CD4-positive, alpha-beta T cell treated with Interleukin-17A for 1 hour (primary cell): Measurements from ENCODE around the gene MAD1L1.
A peak's percentile ranks its signal among the peaks of the same experiment; 100 is the strongest.
"Not testable (repeated sequence)": the region's sequence is repeated elsewhere in the genome, so short reads cannot be mapped to it uniquely, and the experiment has no call there.

Experiments
- DNase-seq: peaks from one replicate; pipeline ENCODE4 v3.0.0-alpha.2; 2020

The MAD1L1 gene

DNA sequence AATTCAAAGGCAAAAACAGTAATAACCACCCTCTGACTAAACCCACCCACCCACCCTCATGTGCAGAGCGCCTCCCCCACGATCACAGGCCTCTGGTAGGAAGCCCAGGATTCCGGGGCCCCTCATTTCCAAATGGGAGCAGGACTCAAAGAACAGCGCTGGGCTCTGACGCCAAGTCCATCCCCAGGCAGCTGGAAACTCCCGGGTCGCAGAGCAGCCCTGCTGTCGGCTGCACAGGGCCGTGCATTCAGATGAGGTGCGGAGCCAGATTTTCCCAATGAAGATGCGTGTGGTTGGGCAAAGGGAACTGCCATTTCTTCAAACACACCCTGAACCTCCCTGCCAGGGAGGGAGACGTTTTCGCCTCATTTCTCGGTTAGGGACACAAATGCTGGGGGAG is 152.3 kb downstream of the MAD1L1 start:
- DNase-seq = no peak

DNA sequence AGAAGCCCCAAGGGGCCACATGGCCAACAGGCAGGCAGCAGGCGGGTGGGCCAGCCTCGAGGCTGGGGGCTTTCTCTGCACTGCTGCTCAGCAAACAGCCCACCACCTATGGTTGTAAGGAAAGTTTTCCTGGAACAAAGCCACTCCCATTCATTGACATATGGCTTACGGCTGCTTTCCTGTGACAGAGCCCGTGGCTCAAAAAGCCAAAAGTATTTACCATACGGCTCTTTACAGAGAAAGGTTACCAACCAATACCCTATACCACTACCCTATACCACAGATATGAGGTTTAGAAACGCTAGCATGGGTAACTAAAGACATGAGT is 152.7 kb downstream of the MAD1L1 start:
- no peak for DNase-seq

DNA sequence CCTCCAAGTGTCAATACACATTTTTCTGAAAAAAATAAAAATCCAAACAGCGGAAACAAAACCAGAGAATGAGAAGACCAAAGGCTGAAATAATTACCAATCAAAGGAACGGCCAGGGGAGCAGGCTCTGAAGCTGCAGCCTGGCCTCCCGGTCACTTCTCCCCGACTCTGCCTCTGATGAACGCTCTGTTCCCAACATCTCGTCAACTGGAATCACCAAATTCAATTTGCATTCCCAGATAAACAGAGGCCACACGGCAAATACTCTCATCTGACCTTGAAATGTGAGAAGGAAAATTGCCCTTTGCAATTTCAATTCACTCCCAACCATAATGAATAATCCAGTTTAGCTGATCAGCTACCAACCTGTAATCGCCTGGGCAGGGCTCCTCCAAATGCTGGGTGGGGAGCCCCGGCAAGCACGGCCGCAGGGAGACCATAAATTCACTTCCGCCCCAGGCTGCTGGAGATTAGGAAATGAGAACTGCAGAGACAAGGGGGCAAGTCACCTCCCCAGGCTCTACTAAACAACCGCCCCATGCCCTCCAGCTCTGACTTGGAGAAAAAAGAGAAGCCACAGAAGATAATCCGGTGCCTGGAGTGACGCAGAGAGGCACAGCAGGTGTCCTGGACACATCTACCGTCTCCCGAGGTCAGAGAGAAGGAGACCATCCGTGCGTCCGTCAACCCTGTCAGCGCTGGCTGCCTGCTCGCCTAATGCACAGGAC is 153.2 kb downstream of the MAD1L1 start:
- DNase-seq = no peak

DNA sequence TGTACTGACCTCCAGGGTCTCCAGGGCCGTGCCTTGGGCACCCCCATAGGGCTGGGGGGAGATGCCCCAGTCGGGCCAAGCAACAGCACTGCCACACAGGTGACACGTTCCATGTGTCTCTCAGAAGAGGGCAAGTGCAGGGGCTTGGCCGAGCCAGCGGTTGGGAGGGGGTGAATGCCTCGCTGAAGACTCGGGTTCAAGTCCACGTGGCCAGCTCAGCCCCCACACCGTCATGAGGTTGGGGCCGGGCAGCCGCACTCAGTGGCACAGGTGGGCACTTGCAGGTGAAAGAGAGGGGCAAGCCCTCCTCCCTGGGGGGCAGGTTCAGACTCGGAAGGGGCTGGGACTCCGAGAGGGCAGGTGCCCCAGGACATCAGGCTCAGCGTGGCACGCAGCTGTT is 153.8 kb downstream of the MAD1L1 start:
- DNase-seq = no peak

DNA sequence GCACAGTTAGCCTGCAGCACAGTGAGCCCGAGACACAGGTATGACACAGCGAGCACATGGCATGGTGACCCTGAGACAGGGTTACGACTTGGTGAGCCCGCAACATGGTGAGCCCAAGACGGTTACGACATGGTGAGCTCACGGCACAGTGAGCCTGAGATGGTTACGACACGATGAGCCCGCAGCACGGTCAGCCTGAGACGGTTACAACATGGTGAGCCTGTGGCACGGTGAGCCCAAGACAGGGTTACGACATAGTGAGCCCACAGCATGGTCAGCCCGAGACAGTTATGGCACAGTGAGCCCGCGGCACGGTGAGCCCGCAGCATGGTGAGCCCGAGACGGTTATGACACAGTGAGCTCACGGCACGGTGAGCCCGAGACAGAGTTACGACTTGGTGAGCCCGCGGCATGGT is 156.1 kb downstream of the MAD1L1 start:
- DNase-seq = no peak

DNA sequence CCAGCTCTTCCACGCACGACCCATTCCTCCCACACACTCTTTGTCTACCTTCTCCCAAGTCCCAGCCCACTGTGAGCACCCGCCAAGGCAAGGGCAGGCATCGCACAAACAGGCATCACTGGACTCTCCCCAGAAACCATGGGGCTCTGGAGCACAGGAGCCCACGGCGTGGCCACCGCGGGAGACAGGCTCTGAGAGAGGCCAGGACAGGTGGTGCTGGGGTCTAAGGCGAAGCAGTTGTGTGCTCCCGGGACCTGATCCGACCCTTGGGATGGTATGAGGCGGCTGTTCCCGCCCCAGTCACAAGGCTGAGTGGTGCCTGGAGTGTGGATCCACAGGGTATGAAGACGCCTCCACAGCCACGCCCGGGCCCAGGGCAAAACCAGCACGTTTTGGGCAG is 156.9 kb downstream of the MAD1L1 start:
- DNase-seq = no peak

DNA sequence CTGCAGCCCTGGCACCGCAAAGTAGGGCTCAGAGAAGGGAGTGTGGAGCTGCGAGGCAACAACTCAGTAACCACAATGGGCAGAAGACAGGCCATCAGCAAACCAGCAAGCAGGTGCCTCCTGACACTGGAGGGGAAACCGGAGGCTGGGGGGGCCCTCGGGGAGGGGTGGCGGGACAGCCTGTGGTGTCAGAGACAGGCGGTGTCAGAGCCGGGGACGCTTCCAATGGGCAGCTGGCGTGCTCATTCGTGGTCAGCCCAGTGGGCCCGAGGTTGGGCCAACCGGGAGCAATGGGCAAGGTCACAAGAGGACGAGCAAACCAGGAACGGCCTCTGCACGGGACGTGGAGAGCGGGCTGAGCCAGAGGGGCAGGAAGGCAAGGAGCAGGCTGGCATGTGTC is 158.1 kb downstream of the MAD1L1 start:
- DNase-seq = no peak

DNA sequence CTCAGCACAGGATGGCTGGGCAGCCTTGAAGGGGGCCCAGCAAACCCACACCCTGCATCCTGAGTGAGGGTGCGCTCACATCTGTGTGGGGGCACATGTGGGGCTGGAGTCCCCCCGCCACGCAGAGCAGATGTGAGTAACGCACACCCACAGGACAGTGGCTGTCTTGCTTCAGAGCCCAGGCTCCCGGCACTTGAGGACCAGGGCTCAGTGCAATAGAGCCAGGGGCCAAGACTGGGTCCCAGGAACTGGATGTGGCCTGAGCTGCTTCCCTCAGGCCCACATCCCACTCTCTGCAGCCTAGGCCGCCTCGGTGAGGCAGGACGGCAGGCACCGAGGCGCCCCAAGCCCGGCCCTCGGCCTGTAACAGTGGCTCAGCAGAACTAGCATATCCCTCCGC is 159.9 kb downstream of the MAD1L1 start:
- no peak for DNase-seq

DNA sequence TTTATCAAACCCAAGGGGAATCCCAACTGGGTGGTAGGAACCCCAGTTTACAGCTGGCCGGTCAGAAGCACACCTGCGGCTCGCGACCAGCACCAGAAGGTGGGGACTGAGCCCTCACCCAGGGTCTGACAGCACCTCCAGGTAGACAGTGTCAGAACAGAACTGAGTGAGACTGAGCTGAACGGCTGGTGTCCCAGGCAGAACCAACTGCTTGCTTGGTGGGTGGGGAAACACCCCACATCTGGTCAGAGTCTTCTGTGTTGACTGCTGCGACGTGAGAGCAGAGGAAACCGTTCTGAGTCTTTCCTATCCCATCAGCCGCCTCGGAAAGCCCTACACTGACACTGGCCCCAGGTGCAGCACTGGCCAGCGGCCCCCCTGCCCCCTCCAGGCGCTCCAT is 160.7 kb downstream of the MAD1L1 start:
- no peak for DNase-seq

DNA sequence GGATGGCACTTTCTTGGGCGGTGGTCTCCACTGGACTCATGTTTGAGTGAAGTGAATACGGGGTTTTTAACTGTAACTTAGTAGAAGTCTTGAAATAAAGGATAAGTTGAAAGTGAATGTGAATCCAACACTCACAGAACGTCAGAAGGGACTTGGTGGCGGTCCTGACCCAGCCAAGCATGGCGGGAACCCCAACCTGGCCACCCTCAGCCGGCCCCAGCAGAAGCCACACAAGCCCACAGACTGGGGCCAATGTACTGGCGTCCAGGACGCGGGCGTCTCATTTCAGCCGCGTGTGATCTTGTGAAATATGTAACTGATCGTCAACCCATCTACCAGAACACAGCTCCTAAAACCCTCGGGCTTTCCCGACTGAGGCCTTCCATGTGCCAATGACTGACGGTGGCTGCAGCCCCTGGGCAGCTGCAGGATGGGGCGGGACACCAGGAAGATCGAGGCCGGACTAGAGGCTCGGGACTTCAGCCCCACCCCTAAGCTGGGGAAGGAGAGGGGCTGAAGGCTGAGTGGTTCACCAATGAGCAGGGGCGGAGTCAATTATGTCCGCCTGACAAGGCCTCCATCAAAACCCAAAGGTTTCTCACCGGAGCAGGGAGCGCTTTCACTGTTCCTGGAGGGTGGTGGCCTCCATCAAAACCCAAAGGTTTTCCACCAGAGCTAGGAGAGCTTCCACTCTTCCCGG is 161.5 kb downstream of the MAD1L1 start:
- DNase-seq = no peak

DNA sequence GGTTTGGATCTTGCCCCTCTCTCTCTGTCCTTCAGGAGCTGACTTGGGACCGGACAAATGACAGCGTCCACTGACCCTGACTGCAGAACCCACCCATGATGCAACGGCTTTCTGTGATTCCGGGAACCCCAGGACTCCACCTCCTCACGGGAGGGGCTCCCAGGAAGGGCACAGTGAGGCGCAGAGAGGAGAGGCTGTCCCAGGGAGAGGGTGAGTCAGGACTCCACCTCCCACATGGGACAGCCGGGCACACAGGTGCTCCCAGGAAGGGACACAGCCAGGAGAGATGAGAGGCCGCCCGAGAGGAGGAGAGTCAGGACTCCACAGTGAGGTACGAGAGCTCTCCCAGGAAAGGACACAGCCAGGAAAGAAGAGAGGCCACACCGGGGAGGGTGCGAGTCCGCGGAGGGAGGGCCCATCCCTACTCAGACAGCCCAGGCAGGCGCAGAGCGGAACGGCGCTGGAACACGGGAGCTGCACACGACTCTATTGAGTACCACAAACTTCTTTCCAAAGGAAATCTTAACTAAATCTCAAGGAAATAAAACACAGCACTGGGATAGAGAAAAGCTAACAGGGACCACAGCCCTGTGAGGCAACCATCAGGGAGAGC is 162.5 kb downstream of the MAD1L1 start:
- DNase-seq = no peak

DNA sequence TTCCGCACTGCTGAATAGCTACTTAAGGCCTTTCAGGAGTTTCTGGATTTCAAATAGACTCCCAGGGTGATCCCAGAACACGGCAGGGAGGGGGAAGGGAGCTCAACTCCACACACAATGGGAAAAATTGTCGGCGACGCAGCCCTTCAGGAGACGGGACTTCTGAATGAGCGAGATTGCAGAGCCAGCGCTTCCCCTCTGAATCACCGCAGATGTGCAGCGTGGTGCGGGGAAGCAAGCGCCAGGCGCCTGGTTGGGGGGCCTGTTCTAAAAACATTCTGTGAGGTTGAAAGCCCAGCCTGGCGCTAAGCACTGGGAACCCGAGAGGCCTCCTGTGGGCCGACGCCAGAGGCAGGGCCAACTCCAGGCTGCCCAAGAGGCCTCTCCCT is 163.3 kb downstream of the MAD1L1 start:
- no peak for DNase-seq

DNA sequence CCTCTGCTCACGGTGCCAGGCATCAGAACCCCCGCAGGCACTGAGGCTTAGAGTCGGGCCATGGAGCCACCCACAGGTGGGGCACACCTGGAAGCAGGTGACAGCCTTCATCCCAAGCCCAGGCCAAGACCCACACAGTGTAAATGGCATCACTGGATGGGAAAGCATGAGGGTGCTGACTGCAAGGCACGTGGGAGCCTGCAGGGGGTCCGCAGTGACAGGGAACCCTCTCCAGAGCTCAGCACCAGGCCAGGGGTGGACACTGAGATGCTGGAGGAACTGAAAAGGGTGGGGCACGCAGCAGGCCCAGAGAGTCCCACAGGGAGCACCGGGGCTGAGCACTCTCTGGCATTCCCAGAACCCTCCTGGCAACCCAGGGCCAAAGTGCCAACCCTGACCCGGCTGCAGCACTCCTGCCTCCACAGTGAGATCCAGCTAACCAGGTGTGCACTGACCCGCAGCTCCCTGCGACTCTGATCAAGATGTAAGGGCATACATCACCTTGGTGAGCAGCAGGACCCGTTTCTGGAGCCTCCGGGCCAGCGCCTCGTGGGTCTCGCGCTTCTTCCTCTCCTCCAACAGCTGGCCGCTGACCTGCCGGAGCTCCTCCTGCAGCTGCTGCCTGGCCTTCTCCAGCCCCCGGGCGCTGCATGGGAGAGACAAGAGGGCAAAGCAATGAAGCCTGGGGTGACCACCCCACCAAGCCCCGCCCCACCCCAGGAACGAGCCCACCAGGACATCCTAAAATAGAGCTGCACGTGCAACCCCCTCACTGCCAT is 163.9 kb downstream of the MAD1L1 start:
- DNase-seq = no peak

DNA sequence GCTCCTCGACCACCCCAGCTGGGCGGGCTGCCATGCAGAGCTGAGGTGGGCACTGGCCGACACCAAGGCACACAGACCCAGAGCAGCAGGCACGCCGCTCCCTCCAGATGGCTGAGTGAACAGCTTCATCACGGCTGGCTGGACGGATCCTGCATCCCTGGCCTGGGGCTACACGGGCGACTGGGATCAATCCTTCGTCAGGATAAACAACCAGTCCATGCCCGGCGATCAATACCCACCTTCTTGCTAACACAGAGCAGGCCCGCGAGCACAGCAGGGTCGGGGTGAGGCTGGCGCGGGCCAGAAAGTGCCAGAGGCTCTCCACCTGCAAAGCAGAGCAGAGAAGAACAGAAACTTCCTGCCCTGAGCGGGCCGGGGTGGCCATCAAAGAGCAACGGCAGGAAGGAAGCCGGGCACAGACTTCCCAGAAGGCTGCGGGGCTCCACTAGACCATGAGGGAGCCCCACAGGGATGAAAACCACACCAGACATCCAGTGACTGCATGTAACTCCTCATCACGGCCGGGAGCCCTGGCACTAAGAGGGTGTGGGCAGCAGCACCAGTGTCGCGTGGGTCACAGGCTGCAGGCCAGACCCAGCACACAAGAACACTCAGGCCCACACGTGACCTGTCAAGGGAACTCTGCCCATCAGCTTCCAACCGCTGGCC is 166.4 kb downstream of the MAD1L1 start:
- peak; percentile 31 for DNase-seq

DNA sequence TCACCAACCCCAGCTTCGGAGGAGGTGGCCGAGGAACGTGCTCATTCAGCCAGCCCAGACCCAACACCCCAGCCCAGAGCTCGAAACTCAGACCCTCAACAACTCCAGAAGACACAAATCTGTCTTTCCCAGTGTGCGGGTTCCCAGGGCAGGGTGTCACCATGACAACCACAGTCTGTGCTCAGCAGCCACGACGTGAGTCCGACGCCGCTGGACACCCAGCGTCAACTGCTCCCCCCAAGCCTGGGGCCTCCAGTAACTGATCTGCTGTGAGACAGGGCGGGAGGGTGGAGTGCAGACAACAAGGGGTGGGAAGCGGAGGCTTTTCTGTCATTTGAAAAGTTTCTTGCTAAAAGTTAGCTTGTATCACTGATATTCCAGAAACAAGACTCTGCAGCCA is 167.2 kb downstream of the MAD1L1 start:
- DNase-seq = no peak

DNA sequence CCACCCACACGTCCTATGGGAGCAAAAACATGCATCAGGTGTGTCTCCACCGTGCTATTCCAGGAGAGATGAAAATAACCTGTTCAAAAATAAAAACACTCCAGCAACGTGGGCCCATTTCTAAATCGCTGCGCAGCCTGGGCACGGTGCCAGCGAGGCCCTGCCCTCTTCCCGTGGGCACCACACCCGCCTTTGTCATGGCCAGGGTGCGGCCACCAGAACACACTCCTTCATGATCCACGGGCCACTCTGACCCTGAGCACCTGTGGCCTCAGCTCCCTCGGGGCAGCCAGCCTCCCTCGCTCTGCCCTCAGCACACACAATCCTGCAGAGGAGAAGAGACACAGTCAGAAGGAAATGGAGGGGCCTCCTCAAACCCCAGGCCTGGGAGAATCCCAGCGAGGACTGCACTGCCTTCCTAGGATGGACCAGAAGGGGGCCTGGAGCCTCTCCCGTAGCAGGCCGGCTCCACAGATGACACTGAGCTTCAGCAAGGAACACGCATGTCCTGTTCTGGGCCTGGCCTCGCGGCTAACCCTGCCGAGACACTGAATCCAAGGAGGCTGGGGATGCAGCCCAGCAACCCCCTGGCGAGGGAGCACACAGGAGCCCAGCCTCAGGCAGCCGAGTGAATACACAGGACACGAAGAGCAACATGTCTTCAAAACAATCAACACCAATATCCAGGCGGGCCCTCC is 169.0 kb downstream of the MAD1L1 start:
- no peak for DNase-seq

DNA sequence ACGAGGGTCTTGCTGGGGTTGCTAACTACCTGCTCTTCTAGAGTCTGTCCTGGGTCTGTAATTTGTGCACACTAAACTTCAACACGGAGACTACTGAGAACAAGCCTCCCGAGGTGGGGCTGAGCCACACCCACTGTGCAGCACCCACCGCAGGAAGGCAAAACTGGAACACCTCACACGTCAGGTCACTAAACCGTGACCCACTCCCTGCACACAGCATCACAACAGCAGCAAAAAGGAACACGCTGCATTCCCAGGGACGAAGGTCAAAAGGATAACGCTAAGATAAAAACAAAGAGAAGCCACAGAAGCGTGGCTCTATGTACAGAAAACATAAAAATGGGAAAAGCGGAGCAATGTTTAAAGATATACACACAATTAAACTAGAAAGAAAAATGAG is 170.1 kb downstream of the MAD1L1 start:
- no peak for DNase-seq

DNA sequence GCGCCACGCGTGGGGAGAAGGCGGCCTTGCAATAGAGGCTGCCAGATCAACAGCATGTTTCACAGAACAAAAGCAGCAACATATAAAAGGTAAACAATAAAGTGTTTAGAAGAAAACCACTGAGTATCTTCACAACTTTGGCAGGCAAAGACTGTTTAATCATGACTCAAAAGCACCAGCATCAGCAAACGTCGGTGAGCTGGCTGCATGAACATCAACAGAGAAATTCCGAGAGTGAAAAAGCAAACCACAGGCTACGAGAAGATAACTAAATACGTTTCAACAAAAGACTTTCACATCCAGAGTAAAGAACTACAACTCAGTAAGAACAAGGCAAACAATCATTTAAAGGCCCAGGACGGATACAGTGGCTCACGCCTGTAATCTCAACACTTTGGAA is 172.0 kb downstream of the MAD1L1 start:
- DNase-seq = no peak

DNA sequence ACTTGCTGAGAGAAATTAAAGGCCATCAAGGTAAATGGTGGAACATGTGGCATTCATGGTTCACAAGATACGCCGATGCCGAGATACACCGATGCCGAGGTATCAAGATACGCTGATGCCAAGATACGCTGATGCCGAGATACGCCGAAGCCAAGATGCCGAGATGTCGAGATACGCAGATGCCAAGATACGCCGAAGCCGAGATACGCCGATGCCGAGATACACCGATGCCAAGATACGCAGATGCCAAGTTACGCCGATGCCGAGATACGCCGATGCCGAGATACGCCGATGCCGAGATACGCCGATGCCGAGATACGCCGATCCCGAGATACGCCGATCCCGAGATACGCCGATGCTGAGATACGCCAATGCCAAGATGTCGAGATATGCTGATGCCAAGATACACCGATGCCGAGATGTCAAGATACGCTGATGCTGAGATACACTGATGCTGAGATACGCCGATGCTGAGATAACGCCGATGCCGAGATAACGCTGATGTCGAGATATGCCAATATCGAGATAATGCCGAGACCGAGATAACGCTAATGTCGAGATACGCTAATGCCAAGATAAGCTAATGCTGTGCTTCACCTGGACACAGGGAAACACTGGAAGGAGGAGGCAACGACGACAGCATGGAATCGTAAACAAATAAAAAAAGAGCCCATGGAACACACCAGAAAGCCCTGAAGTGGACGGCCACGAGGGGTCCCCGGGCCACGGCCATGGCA is 172.6 kb downstream of the MAD1L1 start:
- no peak for DNase-seq

DNA sequence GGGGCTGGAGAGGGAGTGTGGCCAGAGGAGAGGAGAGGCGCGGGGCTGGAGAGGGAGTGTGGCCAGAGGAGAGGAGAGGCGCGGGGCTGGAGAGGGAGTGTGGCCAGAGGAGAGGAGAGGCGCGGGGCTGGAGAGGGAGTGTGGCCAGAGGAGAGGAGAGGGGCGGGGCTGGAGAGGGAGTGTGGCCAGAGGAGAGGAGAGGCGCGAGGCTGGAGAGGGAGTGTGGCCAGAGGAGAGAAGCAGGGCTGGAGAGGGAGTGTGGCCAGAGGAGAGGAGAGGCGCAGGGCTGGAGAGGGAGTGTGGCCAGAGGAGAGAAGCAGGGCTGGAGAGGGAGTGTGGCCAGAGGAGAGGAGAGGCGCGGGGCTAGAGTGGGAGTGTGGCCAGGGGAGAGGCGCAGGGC is 174.5 kb downstream of the MAD1L1 start:
- not testable (repeated sequence) for DNase-seq

DNA sequence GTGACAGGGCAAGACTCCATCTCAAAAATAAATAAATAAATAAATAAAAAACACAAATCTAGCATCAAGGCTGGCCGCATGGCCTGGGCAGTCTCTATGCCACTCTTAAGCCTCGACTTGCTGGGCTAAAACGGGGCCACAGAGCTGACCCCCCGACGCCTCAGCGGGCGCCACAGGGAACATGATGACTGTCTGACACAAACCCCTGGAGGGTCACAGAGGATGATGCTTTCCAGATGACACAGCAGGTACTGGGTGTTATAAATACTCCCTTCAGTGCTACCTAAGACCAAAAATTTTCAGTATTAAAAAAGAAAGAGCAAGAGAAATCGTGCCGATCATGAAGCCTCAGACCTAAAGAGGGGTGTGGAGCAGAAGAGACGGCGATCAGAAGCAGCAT is 176.8 kb downstream of the MAD1L1 start:
- DNase-seq = no peak

DNA sequence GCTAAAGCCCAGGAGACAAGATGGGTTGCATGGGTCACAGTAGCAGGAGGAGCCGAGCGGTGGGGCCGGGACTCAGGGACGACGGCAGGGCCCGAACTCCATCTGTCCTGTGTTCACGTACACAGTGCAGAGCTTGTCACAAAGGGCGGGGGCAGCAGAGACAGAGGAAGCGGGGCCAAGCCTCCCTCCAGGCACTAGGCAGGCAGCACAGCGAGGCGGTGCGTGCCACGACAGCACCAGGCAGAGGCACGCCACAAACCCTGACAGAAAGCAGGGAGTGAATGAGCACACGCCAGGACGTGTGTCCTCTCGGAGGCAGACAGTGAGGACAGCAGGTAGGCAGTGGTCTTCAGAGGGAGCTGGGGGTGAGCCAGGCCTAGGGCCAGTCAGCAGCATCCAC is 177.8 kb downstream of the MAD1L1 start:
- DNase-seq = no peak
